CD4-positive, alpha-beta T cell treated with Interleukin-12 subunit alpha and Interleukin-12 subunit beta, for 1 hour (primary cell): ENCODE data around the gene SPATA32.
"Not testable (repeated sequence)": the region's sequence is repeated elsewhere in the genome, so short reads cannot be mapped to it uniquely, and the experiment has no call there.

Experiments used
- DNase-seq: peaks from one replicate; pipeline ENCODE4 v3.0.0-alpha.2; 2020

SPATA32 gene

DNA sequence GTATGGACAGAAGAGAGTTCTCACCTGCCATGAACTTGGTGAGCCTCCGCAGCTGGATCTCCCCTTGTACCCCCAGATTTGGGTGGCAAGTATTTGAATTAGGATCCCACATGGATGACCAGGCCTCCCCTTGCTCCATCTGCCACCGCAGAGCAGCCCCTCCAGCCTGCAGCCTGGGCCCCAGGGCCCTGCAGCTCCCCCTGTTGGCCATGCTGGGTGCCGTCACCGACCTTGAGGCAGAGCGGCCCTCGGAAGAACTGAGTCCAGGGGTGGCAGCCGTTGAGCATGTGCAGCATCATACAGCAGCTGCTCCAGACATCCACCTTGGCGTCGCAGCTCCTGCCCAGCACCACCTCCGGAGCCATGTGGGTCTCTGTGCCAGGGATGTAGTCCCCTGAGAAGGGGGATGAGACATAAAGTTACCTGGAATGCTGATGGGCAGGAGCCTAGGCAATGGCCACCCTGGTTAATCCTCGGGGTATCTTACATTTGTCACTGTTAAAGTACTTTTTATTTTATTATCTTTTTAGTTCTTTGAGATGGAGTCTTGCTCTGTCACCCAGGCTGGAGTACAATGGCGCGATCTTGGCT is 9.0 kb upstream of the SPATA32 start:
- DNase-seq = peak; percentile 58

DNA sequence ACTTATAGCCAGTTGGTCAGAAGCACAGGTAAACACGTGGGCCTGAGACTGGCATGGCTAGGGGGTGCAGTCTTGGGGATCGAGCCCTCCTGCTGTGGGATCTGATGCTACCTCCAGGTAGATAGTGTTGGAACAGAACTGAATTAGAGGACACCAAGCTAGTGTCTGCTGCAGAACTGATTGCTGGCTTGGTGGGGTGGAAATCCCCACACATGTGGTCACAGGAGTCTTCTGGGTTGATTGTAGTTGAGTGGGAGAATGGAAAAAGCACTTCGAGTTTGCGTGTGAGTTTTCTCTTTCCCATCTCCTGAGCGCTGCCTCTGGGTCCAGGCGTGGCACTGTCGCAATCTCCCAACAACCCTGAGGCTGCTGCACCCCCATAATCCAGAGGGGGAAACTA is 8.0 kb upstream of the SPATA32 start:
- DNase-seq = no peak

DNA sequence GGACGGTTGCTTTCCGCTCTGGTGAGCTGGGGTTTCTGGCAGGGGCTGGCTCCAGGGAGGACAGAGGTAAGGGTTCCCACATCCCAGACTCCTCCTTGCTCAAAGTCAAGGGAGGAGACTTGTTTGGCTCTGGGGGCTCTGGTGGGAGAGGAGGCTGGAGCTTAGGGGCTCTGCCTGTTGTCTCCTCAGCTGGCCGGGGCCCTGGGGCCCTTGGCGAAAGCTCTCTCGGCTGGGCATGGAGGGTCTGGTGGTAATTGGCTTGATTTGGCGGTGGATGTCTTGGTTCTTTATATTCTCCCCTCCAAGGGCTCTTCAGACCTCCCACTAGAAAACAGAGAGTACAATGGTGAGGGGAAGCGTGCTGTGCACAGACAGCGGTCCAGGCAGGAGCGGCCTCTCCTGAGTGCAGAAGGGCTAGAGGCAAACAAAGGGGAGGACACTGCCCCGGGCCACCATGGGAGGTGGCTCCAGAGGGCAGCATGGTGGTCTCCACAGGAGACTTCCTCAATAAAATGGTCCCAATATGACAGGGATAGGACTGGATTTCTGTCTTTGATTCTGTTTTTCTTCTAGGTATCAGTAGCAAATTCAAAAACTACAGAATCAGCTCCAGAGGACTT is 5.7 kb upstream of the SPATA32 start:
- DNase-seq = no peak

DNA sequence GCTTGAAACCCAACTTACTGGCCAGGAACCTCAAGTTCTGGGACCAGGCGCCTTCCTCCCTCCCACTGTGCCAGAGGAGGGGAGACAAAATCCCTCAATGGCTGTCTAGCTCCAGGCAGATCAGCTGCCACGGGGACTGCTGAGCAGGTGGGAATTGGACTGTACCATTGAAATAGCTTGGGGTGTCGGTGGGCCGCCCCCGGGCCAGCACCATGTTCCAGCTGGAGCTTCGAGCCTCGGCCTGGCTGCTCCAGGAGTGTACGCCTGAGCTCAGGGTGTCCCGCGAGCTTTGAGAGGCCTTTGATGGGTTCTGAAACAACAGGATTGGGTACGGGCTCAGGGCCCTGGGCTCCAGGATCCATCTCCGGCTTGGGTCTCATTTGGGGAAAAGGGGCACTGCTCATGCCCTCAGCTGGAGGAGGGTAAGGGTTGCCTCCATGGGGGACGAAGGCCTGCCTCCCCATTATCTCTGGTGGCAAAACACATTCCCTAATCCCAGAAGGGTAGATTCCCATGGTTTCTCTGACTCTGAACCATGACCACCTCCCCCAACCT is 4.6 kb upstream of the SPATA32 start:
- no peak for DNase-seq

DNA sequence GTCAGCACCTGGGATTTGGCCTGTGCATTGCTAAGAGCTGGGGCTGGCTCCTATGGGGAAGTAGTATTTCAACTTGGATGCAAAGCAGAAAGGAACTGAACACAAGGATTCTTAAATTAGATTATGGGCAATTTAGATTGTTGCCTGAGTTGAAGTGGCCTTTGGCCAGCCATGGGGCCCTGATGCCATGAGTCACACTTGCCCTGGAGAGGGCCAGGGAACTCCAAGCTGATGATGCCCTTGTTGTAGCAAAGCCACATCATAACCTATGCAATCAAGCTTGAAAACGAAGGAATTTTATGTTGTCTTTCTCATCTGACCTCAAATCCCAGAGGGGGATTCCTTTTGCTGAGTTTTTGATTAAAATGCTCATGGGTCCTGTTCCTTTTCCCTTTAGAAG is 3.9 kb upstream of the SPATA32 start:
- no peak for DNase-seq

DNA sequence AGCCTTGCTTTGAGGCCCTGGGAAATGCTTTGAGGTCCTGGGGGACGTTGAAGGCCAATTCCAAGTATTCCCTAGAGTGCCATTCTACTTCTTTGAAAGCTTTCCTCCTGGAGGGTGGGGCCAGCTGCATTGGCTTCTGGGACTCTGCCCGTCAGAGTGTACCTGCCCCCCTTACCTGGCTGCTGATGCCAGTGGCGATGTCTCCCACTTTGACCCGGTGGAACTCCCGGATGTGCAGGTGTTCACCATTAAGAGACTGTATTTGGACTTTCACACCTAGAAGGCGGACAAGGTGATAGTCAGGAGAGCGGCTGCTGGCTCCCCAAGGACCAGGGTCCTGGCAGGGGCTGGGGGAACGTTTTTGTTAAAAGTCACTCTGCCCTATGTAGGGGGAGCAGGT is 3.1 kb upstream of the SPATA32 start:
- no peak for DNase-seq

DNA sequence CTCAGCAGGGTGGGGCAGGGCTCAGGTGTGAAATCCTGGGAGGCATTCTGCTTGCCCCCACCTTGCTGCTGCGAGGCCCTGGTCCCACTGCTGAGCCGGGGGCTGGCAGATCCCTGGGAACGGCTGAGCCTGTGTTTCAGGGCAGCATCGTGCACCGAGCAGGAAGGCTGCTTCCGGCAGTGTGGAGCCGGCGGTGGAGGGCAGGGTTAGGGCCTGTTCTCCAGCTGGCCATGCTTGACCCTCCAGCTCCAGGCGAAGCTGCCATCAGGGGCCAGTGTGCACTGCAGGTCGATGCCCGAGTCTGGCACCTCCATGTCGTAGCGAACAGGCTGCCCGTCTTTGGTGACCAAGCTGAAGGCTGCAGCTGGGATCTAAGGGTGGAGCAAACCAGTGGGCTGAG is 2.5 kb upstream of the SPATA32 start:
- no peak for DNase-seq

DNA sequence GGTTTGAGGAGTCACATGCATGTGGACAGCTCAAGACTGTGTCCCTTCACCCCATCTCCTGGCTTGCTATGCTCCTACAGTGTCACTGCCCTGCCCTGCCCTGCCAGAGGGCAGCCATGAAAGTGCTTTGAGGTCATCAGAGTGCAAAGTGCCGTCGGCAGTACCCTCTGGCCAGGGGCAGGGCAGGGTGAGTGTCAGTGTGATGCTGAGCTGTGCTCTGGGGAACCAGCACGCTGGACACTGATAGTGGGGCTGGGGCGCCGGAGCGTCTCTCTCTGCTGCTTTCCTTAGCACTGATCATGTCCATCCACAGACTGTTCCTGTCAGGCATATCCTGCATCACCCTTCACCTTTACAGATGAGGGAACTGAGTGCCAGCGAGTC is 1.6 kb upstream of the SPATA32 start:
- DNase-seq = no peak

DNA sequence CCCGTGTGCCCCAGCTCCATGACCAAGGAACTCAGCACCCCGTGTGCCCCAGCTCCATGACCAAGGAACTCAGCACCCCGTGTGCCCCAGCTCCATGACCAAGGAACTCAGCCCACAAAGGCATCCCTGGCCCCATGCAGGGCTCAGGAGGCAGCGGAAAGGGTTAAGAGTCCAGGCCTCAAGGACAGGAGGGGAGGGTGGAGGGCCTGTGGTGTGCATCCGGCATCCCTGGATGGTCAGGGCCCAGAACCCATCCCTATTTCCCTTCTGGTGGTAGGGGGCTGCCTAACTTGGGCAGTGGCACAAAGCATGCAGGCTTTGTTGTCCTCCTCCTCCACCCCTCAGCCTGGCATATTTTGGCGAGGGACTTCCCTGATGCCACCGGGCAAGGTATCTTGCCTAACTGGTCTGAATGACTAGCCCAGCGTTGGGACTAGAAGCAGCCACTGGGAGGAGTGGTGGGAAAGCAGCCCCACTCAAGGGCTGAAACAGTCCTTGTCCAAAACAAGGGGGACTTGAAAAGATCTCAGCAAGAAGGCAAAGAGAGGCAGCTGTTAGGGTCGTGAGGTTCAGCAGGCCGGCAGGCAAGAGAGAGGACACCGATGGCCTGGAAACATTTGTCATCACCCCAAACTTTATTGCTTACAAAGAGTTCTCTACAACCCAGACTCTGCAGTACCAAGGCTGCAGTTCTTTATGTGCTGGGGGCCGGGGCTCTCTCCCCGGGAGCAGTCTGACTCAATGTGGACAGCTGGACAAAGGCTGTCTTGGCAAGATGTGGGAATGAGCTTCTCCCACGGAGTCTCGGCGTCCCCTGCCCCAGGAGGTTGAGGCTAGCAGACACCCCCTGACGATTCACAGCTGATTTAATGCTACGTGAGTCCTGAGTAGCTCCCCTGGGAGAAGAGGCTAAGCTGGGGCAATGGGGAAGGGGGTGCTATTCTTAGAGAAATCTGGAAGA is 902 bp upstream of the SPATA32 start:
- no peak for DNase-seq

DNA sequence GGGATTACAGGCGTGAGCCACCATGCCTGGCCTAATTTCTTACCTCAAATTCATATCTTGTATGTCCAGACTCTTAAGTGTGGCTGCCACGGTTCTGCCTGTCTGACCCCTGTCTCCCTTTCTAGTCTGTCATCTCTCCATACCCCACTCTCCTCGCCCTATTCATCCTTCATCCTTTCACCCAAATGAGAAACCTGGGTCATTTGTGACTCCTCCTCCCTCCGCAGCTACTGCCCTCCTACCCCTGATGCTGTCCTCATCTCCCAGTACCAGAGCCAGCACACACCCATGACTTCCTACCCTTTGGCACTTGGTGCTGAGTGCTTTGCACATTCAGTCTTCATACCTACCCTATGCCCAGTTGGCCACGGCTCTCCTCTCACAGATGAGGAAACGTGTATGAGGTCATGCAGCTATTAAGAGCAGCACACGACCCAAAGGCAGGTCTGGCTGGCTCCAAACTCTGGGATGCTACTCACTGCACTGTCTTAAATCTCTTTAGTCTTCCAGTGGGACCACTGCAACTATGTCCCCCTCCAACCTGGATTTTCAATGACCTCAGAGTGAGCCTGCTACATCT is 1.6 kb downstream of the SPATA32 start:
- no peak for DNase-seq

DNA sequence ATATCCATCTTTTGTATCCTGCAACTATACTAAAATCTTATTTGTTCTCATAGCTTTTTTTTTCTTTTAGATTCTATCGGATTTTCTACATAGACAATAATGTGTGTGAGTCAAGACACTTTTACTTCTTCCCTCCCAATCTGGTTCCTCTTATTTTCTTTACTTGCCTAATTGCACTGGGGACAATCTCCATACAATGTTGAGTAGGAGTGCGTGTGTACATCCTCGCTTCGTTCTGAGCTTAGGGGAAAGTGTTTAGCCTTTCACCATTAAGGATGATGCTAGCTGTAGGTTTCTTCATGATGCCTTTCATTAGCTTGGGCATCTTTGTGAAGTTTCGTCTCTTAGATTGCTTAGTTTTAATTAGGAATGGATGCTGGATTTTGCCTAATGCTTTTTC is 2.9 kb downstream of the SPATA32 start:
- DNase-seq = no peak

DNA sequence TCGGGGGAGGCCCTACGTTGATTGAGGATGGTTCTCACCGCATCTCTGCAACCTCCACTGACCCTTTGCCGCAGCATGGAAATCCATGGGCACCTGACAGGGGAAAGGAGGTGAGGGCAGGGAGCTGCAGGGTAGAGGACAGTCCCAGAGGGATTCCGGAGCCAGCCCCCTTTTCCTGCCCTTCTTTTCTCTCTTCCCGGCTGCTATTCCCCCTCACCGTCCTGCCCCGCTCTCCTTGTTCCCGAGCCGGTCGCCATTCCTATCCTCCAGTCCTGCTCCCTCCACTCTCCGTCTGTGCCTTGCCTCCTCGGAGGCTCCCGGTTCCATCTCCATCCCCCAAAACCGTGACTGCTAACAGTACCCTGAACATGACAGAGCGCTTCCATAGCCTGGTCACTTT is 4.8 kb downstream of the SPATA32 start:
- DNase-seq = no peak

DNA sequence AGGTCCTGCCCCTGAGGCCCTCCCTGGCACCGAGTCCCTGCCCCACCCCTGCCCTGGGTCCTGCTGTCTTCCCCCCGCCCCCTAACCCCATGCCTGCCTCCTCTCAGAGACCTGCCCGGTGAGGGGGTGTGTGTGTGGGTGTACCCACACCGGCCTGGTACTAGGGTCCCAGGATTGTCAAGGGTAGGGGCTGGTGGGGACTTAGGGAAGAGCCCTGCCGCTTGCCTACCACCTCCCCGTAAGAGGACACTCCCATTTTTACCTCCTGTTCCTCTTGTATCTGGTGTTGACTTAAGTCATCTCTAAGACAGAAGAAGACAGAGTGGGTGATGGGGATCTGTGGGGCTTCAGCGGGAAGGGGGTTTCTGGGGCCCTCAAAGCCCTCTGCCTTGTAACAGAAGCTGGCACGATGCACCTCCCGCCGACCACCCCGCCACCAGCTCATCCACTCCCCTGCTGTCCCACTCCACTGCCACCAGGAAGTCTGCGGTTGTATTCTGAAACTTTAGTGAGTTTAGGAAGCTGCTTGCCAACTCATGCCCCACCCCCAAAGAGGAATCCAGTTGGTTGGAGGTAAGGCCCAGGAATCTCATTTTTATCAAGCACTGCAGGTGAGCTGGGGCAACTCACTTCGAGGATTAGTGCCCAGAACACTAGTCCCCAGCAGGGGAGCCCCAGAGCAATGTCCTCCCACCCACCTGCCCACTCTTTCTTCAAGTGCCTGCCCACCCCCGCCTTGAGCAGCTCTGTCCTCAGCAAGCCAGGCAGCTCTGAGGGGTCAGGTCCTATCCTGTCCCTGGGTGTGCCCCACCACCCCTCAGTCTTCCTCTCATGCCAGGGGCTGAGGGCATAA is 5.6 kb downstream of the SPATA32 start:
- no peak for DNase-seq

DNA sequence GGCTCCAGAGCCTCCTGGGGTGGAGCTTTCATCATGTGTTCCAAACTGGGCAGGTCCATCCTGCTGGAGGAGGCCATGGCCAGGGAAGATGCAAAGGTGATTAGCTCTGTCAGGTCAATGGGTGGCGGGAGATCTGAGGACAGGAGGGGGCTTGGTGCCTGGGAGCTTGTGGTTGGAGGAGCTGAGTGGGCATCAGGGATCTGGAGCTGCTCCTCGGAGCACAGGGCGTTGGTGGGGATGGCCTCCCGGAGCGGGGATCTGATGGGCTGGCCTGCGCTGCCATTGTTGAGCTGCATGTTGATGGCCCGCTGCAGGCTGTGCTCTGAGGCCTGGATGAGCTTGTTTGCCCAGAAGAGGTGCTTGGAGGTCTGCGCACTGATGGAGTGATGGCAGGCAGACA is 6.5 kb downstream of the SPATA32 start:
- DNase-seq = no peak

DNA sequence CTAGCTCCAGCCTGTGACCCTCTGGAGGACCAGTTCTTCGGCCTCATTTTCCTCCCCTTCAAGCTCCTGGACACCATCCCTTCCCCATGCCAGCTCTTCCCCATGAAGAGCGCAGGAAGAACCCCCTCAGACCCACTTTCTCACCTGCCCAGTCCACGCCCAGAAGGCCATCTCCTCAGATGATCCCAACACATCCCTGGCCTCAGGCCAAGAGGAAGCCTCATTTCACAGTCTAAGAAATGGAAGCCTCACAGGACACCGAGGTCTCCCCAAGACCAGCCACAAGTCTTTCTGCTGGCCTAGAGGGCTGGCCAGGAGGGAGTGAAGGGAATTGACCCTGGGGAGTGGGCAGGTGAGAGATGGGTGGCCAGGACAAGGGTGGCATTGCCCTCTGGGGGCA is 8.0 kb downstream of the SPATA32 start:
- no peak for DNase-seq

DNA sequence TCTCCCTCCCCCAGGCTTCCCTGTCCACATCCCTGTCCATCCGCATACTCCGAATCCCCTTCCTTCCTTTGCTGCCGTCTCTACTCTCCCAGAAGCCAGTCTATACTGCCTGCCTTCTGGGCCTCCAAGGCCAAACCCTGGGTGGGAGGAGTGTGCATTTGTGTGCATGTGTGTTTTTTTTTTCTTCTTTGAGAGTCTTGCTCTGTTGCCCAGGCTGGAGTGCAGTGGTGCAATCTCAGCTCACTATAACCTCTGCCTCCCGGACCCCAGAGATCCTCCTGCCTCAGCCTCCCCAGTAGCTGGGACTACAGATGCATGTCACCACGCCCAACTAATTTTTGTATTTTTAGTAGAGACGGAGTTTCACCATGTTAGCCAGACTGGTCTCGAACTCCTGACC is 8.7 kb downstream of the SPATA32 start:
- not testable (repeated sequence) for DNase-seq

DNA sequence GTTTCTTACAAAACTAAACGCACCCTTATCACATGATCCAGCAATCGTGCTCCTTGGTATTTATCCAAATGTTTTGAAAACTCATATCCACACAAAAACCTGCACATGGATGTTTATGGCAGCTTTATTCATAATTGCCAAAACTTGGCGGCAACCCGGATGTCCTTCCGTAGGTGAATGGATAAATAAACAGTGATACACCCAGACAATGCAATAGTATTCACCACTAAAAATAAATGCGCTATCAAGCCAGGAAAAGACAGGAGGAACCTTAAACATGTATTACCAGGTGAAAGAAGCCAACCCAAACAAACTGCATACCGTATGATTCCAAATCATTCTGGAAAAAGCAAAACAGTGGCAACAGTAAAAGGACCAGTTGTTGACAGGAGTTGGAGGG is 10.0 kb downstream of the SPATA32 start:
- no peak for DNase-seq

DNA sequence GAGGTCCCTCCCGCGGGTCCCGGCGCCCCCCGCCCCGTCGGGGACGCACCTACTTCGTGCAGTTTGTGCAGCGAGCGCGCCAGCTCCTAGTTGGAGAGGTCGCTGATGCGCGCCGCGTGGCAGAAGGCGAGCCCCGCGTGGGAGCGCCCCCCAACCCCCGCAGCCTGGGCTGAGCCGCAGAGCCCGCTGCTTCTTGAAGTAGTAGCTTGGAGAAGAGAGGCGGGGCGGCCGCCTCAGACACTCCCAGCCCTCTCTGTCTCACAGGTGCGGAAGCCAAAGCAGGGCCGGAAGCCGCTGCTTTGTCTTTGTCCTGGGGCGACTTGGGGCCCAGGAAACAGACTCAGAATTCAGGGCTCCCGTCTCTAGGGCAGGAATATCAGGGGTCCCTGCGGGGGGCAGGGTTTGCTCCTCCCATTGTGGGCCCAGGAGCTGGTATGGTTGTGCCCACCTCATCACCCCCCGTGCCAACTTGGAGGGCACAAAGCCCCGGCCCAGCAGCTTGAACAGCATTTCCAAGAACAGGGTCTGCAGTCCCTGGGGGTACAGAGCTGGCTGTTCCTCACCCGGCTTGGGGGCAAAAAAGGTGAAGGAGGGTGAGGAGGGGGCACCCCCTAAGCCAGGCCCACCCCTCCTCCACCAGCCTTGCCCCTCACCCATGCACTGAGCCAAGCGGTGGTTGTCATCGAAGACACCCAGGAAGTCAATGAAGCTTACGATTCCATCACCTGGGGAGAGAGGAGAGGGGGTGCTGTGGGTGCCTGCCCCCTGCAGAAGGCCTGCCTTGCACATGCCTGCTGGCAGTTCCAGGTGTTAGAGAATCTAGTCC is 13.5 kb downstream of the SPATA32 start:
- peak; percentile 83 for DNase-seq

DNA sequence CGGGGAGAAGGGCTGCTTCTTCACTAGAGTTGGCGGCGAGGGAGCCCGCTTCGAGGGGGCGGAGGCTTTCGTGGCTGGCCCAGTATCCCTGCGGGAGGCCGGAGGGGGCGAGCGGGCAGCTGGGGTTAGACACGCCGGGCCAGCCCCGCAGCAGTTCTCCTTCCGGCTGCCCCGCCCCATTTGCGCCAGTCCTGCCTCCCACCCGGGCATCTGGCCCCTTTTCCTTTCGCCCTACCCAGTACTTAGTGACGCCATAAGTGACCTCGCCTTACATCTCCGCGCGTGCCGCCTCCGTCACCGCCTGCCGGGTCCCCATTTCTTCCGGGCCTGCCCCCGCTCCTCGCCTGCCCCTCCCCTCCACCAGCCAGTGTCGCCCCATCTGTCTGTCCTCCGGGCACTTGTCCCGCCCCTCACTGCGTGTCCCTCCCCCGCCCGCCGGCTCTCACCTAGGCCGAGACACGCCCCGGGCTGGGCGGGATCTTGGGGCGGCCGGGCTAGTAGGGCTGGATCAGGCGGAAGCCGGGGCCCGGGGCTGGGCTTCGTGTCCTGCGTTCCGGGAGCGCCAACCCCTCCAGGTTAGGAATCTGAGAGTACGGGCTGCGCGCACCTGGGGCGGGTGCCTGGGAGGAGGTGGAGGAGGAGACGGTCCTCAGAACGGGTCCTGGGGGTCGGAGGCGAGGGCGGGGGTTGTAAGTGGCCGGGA is 14.3 kb downstream of the SPATA32 start:
- DNase-seq = peak; percentile 98

DNA sequence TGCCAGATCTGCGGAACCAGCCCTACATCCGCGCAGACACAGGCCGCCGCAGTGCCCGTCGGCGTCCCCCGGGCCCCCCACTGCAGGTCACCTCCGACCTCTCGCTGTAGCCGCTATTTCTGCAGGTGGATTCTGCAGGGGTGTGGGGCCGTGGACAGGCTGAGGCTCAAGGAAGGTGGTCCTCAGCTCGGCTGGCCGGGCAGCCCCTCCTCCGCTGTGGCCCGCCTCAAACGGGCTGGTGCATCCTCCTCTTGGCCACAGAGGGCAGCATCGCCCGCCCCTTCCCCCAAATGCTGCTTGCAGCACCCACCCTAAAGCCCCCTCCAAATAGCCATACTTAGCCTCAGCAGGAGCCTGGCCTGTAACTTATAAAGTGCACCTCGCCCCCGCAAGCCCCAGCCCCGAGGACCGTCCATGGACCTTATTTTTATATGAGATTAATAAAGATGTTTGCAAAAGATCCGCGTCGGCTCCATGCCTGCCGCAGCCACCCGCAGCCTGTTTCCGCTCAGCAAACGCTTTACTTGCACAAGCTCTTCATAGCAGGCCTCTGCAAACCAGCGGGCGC is 14.9 kb downstream of the SPATA32 start:
- no peak for DNase-seq

DNA sequence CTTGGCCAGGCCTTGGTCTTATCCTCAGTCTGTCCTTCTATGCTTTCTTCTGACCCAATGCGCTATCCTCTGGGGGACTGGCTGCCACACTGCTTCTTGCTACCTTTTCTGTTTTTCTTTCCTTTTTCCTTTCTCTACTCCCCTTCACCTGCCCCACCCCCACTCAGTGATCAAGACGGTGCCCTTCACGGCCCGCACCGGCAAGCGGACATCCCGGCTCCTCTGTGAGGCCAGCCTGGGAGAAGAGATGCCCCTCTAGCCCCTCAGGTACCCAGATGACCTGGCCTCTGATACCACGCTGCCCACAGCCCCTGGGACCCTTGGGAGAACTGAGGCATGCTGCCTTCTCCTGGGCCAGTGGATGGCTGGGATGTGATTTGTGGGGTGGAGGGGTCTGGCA is 15.6 kb downstream of the SPATA32 start:
- no peak for DNase-seq
